ENCODE data around the gene SHISA7.

GRCh38 chr19:55382522-55383054 is 60.5 kb downstream of the SHISA7 start:
- TF ChIP-seq, protein P1, sequence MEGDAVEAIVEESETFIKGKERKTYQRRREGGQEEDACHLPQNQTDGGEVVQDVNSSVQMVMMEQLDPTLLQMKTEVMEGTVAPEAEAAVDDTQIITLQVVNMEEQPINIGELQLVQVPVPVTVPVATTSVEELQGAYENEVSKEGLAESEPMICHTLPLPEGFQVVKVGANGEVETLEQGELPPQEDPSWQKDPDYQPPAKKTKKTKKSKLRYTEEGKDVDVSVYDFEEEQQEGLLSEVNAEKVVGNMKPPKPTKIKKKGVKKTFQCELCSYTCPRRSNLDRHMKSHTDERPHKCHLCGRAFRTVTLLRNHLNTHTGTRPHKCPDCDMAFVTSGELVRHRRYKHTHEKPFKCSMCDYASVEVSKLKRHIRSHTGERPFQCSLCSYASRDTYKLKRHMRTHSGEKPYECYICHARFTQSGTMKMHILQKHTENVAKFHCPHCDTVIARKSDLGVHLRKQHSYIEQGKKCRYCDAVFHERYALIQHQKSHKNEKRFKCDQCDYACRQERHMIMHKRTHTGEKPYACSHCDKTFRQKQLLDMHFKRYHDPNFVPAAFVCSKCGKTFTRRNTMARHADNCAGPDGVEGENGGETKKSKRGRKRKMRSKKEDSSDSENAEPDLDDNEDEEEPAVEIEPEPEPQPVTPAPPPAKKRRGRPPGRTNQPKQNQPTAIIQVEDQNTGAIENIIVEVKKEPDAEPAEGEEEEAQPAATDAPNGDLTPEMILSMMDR (IDR thresholded peaks at IDR 0.05 in 4 of 5, conservative IDR thresholded peaks at IDR 0.05 in 1 of 5) = no peak
- TF ChIP-seq POLR2A (IDR thresholded peaks at IDR 0.05) = no peak
